NCI-H226 (cell line): ENCODE data around the gene RIPK1.

Experiments used
- DNase-seq: peaks from one replicate; pipeline ENCODE4 v3.0.0-alpha.2; 2015

RIPK1 gene

DNA sequence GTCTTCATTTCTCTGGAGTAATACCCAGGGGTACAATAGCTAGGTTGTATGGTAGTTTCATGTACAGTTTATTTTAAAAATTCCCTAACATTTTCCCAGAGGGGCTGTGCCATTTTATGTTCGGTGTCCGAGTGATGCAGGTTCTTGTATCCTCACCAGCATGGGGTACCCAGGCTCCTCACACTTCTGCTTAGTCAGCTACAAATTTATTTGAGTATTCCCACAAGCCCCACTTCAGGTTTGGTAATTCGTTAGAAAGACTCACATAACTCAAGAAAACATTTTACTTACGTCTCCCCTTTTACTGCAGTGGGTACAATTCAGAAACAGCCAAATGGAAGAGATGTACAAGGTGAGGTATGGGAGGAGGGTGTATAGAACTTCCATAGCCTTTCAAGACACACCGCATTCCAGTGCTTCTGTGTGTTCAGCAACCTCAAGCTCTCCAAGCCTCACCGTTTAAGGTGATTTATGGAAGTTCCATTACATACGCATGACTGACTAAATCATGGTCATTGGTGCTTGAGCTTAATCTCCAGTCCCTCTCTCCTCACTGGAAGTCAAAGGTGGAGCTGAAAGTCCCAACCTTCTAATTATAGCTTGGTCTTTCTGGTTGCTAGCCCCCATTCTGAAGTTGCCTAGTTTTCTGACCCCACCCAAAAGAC is 18.1 kb downstream of the RIPK1 start:
- no peak for DNase-seq

DNA sequence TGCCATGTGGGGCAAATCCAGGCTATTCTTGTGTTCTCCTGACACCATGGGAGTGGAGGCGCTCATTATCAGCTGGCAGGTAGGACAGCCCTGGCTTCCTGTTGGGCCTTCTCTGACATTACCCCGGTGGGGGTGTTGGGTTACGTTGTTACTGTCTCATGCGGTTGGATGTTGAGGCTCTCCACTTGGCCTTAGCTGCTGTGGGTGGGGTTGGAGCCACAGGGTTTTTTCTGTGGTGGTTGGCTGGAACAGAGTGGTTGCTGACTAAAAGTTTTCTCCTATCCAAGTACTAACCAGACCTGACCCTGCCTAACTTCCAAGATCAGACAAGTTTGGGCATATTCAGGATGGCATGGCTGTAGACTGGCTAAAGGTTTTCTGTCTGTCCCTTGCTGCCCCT is 20.2 kb downstream of the RIPK1 start:
- no peak for DNase-seq

DNA sequence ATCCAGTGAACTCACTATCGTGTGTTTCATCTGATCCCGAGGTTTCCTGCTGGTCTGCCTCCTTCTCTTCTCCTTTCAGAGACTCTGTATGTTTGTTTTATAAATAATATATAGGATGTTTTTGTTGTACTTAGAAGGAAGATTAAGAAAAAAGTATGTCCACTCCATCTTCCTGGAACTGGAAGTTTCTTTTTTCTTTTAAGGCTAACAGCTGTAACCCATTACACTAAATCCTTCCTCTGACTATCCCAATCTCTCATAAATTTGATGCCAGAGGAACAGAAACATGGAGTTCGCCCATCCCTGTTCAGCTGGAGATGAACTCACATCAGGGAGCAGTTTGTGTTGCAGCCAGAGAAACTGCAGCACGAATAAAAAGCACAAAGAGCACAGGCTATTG is 20.7 kb downstream of the RIPK1 start:
- no peak for DNase-seq

DNA sequence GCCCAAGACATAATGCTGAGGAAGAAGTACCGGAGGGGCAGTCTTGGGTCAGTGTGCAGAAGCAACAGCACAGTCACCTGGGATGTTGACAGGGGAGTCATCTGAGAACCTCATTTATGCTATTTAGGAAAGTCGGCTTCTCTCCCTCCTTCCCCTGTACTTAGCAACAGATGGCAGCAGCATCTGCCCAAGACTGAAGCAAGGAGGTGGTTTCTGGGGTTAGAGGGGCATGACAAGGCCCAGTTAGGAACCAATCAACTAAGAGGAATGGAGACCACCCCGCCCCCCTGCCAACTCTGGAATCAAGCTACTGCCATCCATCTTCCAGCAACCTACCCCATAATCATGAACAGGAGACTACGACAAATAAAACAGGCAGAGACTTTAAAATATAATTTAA is 21.7 kb downstream of the RIPK1 start:
- no peak for DNase-seq

DNA sequence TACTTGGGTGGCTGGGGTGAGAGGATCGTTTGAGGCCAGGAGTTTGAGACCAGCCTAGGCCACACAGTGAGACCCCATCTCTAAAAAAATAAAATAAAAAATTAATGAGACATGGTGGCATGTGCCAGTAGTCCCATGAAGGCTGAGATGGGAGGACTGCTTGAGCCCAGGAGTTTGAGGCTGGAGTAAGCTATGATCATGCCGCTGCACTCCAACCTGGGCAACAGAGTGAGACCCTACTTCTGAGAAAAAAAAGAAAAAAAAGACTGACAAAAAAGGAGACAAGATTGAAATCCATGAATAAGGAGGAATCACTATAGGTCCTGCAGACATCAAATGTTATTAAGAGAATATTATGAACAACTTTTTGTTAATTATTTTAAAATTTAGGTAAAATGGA is 26.5 kb downstream of the RIPK1 start:
- DNase-seq: no peak

DNA sequence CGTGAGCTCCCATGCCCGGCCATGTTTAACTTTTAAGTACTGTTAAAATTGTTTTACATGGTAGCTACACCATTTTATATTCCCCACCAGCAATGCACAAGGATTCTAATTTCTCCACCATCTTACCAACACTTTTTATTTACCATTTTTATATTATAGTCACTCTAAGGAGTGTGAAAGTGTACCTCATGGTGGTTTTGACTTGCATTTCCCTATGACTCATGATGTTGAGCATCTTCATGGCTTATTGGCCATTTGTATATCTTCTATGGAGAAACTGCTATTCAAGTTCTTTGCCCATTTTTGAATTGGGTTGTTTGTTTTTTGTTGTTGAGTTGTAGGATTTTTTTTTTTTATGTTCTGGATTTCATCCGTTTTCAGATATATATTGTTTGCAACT is 34.6 kb downstream of the RIPK1 start:
- no peak for DNase-seq

DNA sequence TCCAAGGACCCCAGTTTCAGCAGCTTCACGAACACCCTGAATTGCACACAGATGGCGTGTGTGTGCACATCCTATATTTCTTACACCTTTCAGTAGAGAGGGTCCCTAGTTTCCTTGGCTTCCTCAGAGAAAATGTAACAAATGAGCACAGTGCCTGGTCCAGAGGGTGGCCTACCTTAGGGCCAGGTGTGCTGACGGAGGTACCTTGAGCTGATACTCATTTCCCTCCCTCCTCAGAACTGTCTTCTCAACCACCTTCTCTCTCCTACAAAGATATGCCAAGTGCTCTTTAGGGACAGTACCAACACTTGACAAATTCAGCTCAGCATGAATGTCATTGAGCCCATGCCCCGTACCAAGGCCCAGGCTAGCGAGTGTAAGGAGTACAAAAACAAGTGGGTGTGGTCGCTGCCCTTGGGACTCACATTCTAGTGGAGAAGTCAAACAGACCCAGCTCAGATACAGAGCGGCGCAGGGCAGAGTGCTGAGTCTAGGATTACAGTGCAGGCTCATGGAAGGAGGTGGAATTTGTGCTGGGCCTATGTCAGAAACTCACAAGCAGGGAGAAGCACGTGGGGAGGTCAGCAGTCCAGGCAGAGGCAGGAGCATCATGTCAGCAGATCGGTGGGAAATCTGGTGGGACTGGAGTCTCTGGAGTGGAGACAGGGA is 40.6 kb downstream of the RIPK1 start:
- no peak for DNase-seq

DNA sequence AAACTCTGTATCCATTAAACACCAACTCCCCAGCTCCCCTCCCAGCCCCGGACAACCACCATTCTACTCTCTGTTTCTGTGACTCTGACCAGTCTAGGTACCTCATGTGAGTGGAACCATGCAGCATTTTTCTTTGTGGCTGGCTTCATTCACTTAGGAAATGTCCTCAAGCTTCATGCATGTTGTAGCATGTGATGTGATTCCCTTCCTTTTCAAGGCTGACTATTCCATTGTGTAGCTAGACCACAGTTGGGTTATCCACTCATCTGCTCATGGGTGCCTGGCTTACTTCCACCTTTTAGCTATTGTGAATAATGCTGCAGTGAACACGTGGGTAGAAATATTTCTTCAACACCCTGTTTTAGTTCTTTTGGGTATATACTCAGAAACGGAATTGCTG is 41.5 kb downstream of the RIPK1 start:
- no peak for DNase-seq

DNA sequence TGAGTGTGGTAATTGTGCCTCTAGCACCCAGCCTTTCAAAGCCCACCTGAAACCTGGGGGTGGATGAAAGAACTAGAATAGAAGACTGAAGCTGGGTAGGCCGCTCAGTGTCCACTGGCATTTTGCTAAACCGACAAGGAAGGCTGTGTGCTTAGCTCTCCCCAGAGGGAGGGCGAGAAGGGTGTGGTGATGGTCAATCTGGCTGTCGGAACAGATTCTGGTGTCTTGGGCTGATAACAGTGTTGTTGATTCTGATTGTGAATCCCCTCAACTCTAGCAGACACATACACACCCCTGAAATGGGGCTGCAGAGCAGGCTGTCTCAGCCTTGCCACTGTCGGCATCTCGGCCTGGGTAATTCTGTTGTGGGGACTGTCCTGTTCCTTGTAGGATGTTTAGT is 46.1 kb downstream of the RIPK1 start:
- DNase-seq: no peak

DNA sequence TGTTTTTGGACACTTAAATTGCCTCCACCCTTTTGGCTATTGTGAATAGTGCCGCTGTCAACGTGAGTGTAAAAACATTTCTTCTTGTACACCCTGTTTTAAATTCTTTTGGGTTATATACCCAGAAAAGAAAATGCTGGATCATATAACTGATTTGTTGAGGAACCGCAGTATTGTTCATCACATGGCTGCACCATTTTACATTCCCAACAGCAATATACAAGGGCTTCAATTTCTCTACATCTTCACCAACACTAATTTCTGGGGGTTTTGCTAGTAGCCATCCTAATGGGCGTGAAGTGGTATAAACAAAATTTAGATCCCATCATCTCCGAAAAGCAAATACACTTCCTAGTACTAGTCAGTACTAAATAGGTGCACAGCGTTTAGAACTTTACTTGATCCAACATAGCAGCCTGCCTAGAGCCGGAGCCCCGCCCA is 49.6 kb downstream of the RIPK1 start:
- no peak for DNase-seq

DNA sequence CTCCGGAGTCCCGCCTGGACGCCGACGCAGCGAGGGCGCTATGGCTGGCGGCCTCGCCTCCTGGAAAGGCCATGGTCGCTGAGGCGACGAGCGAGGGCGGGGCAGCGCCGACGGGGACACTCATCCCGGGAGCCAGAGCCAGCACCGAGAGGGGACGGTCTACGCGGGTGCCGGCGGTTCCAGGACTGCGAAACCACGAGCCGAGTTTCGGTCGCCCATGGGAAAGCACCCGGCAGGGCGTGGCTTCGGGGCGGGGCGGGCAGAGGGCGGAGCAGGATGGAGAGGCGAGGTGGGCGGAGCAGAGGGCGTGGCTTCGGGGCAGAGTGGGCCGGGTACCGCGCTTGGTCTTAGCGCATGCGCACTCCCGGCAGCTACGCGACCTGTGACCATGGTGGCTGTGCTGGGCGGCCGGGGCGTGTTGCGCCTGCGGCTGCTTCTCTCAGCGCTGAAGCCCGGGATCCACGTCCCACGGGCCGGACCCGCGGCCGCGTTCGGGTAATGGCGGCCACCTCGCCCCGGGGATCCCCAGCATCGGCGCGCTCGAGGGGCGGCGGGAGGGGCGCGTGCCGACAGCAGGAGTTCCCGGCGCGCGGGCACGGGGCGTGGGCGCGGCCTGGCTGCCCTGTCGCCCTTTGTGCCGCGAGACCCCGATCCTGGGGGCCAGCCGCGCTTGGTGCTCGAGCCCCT is 50.2 kb downstream of the RIPK1 start, which contains the start of gene BPHL:
Gene BPHL, plus strand, starts transcription at position 359 of the 687 bp plus-strand sequence. Its CDS starts 30 bp downstream, at position 389.
- peak; percentile 77 for DNase-seq

DNA sequence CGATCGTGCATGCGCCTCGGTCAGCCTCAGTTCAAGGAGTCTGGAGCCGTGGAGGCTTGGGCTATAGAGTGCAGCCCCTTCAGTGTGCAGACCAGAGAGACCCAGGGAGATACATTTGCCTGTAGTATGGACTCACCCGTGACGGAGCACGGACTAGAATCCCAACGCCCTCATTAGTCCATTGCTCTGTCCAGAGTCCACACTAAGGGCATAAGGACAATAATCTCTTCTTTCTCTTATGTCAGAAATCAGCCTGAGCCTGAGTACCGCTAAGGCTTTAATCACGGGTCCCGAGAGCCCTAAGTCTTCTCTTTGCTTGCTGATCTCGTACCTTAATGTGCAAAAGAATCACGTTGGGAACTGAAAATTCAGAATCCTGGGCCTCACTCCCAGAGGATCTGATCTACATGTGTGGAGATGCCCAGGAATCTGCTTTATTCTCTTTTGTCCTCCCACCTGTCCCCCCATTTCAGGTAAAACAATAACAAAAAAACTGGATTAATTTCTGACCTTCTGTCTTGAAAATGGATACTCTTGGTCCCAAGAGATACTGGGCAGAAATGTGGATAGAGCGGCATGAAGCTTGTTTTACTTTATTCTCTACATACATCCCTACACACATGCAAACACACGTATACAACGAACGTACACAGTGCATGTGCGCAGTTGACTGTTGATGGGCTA is 50.9 kb downstream of the RIPK1 start:
- no peak for DNase-seq

DNA sequence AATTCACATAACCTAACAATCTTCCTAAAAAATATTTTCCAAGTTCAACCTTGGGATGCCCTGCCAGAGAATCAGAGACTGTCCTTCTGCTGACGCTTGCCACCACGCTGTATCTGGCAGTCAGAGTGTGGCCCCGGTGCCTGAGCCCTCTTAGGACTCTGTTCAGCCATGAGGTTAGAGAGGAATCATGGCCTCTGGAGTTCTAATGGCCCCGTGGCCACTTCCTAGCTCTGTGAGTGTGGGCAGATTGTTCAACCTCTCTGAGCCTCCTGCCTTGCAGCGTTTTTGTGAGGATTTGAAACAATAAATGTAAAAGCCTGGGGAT is 52.4 kb downstream of the RIPK1 start:
- DNase-seq: no peak

DNA sequence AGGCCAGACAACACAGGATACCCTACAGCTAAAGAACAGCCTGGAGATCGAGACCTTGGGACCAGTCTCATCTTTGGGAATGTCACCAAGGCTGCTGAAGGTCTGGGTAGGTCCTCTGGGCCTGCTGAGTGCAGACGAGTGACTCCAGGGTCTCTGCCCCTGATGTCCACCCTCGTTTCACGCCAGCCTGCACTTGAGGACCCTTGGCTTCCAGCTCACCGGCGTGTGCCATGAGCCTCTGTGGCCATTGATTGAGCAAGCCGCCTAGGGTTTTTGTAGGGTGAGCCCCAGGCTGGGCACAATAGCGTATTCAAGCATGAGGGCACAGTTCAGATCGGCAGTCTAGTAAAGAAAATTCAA is 54.5 kb downstream of the RIPK1 start:
- no peak for DNase-seq

DNA sequence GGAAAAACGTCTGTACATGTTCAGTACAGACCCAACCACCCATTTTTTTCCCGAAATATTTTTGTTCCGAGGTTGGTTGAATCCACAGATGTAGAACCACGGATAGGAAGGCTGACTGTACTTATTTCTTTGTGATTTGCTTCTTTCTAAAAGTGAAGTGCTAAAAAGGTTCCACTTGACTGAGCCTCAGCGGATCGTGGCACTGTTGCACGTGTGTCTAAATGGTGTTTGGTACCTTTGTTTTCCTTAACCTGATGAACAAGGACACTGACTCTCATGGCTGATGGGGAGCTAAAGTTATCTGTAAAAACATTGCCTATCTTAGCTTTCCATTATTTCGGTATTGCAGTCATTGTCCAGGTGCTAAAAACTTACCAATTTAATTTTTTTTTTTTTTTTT is 56.4 kb downstream of the RIPK1 start:
- no peak for DNase-seq

DNA sequence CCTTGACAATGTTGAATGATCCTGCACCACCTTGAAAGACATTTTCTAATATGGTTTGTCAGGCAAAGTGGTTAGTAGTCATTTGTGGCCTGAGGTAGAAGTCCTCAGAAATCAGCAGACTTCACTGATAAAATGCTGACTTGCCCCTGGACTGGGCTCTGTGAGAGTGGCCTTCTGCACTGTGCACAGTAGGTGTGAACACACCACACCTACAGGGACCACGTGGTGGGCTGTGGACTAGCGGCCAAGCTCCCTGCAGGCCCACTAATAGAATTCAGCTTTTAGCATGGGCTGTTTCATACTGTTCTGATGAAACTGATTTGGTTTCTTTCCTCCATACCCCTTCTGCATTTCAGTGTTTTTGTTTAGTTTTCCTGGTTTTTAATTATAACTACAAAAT is 57.5 kb downstream of the RIPK1 start:
- no peak for DNase-seq

DNA sequence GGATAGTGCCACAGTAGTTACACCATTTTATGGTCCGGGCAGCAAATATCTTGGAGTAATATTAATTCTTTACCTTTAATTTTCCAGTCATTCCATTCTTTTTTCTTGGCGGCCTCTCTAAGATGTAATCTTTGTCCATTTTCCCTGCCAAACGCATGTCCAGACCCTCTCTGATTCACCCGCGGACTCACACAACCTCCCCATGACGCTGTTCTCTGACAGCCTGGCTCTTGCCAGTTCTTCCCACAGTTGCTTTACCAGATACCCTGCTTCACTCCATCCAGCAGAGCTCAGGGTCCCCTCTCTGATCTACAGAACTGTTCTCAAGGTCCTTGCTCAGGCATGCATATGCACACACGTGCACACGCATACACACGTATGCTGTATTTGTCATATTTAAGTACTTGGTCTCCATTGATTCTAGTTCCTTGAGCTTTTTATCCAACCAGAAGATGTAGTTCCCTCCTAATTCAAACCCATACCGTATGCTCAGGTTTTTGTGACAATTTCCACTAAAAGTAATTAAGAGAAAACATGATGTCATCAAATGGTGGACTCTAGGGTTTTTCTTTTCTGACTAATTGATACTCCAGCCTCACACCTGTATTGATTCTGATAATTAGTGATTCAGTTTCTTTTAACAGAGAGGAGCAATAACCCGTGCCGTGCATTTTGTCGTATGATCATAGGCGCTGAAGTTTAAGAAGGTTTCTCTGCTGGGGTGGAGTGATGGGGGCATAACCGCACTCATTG is 60.2 kb downstream of the RIPK1 start:
- DNase-seq: no peak

DNA sequence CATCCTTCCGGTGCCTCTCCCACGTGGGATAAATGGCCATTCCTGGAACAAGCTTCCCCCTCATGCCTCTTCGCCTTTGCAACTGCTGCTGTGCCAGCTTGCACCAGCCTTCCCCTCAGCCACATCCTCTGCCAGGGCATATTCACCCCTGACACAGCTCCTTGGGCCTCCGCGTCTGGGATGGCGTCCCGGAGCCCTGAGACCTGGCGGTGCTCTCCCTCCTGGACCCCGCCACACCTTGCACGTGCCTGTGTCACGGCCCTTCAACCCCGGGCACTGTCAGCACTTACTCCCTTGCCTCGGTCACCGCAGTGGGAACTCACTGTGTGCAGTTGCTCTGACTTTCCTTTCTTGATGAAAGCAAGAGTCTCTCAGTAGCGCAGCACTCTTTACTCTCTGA is 63.4 kb downstream of the RIPK1 start:
- no peak for DNase-seq

DNA sequence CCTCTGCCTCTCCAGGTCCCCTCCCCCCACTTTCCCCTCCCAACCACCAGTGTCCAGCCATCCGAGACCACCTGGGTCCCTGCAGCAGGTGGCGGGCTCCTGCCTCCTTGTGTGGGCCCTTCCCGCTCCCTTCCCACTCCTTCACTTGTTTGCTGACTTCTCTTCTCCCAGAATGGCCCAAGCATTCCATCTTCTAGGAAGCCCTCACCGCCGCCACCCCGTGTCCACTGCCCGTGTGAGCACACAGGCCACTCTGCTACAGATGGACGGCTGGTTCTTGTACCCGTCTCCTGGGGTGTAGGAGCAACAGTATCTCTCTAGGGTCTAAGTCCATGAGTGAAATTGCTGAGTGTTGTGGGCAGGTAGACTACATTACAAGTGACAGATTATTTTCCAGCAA is 65.2 kb downstream of the RIPK1 start:
- no peak for DNase-seq

DNA sequence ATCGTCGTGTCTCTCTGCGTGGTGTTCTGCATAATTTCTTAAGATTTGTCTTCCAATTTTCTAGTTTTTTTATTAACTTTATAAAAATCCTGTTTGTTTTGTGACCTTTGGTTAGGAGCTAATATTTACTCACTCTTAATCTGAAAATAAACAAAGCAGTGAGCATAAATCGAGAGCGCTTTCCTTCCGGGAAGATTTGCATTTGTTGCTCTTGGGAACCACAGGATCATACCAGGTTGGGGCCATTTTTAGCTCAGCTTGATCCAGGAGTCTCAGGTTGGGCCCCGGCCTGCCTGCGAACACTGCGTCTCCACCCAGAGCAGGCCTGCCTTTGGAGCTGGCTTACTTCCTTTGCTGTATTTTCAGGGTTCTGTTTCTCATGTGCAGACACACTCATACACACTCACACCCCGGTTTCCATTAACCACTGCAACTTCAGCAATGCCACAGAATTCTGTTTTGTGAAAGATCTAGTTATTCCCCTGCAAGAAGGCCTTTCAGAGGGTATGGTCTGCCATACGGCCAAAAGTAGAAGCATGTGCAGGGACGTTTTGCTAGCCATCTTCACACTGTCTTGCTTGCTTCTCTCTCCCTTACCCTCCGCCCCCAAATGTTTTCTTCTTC is 67.5 kb downstream of the RIPK1 start:
- DNase-seq: no peak

DNA sequence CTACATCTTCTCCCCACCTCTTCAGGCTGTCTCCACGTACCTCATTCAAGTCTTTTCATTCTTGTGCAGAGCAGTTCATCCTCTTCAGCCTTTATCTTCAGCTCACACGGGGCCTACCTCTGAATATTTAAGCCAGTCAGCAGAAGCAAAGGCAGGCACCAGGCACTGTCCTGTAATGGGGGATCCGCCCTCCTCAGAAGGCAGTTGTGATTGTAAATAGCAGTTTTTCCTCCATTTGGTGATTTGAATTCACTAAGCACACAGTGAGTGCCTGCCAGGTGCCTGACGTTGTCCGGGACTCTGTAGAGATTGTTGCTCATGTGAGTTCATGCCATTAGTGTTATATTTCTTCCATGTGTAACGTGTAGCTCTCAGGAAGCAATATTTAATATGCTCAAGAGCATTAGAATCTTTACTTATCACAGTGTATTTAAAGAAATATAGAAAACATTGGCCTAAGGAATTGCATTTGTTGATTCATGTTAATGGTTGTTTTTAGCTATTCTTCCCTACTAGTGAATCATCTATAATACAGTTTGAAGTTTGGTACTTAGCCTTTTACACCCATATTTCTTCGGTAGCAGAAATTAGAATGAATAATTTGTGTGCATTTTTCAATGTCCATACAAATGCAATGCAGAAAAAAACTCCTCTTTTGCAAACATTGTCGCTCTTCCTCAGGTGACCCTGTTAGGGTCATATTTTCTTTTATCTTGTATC is 68.2 kb downstream of the RIPK1 start:
- DNase-seq: no peak
